Spinal cord (tissue), 10 donors: ENCODE results near the gene UIMC1. TPM values are rescaled to one million over a fixed set of nuclear protein-coding genes. Genes with fewer than 3 reads are reported as not detected.

Source experiments
- DNase-seq, 6 donors: peaks; one replicate each; pipeline versions ENCODE4 v3.0.0 to v3.0.0-alpha.2; 2013 to 2015; ENCODE audit warnings: low spot score in 6 of 6, low read depth in 4 of 6
- H3K27ac ChIP-seq: one replicate; pipeline ENCODE4 v1.5.1; 2013; ENCODE audit warnings: low read depth, low read length, control low read depth
- H3K27me3 ChIP-seq: one replicate; pipeline ENCODE4 v1.6.1; 2013; ENCODE audit warnings: low read length; ENCODE audit not compliant: control insufficient read depth, insufficient read depth
- H3K36me3 ChIP-seq: one replicate; pipeline ENCODE4 v1.6.1; 2013; ENCODE audit warnings: low read length; ENCODE audit not compliant: control insufficient read depth, insufficient read depth
- H3K4me1 ChIP-seq: one replicate; pipeline ENCODE4 v1.6.1; 2013; ENCODE audit warnings: low read length; ENCODE audit not compliant: control insufficient read depth, insufficient read depth
- H3K4me3 ChIP-seq: one replicate; pipeline ENCODE4 v1.5.1; 2013; ENCODE audit warnings: low read depth, low read length, control low read depth
- H3K9me3 ChIP-seq: one replicate; pipeline ENCODE4 v1.6.1; 2013; ENCODE audit warnings: low read length; ENCODE audit not compliant: control insufficient read depth, insufficient read depth
- WGBS: methylation state at CpG from one replicate; pipeline ENCODE4 v1.1.5; 2013; ENCODE audit warnings: missing lambda C conversion rate; ENCODE audit not compliant: insufficient coverage; 5-methylcytosine and 5-hydroxymethylcytosine counted together
- polyA plus RNA-seq, 2 donors: library from polyadenylated mRNA; unstranded; fragments of 120-200 nt; gene quantifications; one replicate each; pipeline ENCODE4 v1.2.1, GENCODE V29; 2013; ENCODE audit not compliant: insufficient read length in 2 of 2
- total RNA-seq, 2 donors: library from RNA; depleted of rRNA in 1 of 2; stranded (reverse); fragments of 120-200 nt in 1 of 2; fragments of >200 nt in 1 of 2; gene quantifications; one replicate each; pipeline versions ENCODE4 v1.2.3 to v1.2.4, GENCODE V29; 2013 to 2014
- donor health status: healthy.

UIMC1 gene
- total and polyA plus RNA-seq, 4 donors: 28.2 to 51.8 (median 38.2) TPM

DNA sequence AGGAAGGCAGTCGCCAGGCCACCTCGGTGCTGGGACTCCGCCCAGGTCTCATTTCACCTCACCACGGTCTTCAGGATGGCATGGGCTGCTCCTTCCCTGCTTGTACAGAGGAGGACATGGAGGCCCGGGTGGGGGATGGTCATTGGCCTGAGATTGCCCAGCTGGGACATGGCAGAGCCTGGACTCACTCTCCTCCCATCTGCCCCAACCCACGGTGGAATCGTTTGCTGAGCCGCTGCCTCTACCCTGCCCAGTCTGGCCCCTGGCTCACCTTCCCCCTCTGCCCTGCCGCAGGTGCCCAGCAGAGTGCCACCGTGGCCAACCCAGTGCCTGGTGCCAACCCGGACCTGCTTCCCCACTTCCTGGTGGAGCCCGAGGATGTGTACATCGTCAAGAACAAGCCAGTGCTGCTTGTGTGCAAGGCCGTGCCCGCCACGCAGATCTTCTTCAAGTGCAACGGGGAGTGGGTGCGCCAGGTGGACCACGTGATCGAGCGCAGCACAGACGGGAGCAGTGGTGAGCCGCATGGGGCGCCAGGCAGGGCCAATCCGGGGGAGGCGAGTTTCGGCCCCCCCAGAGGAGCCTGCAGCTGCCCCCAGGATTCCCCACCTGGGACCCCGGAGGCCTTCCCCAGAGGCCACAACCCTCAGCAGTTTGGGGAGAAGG is 144.1 kb downstream of the UIMC1 start:
- WGBS: 63% methylated on average over 24 of the region's 28 CpGs
- no peak overlapping the region for H3K4me3 ChIP-seq
- peaks cover 47% of the 10 kb centered on the region for H3K4me1 ChIP-seq
- peaks cover 6% of the 10 kb centered on the region for H3K27me3 ChIP-seq
- no peak overlapping the region for H3K27ac ChIP-seq
- H3K36me3 ChIP-seq: peaks cover 34% of the 10 kb centered on the region
- no peak for DNase-seq
- H3K9me3 ChIP-seq: no peaks in the 10 kb centered on the region

DNA sequence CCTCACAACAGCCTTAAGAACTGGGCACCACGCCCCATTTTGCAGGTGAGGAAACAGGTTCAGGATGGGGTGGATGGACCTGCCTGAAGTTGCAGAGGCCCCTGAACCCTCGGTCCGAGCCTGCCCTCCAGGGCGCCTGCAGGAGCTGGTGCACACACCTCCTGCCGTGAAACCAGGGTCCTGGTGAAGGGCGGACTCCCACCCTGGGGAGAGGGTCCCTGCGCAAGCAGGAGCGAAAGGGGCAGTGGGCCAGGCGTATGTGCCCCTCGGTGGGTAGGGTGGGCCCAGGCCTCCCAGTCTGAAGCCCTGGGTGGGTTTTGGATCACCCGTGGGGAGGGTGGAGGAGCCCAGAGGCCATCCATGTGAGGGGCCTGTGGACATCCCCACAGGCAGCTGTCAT is 145.3 kb downstream of the UIMC1 start:
- DNase-seq: no peak
- H3K27ac ChIP-seq: no peak overlapping the region
- 90% methylated on average over 11 of the region's 11 CpGs for WGBS
- peaks cover 45% of the 10 kb centered on the region for H3K4me1 ChIP-seq
- no peak overlapping the region for H3K4me3 ChIP-seq
- no peaks in the 10 kb centered on the region for H3K9me3 ChIP-seq
- peaks cover 6% of the 10 kb centered on the region for H3K27me3 ChIP-seq
- H3K36me3 ChIP-seq: peaks cover 38% of the 10 kb centered on the region

DNA sequence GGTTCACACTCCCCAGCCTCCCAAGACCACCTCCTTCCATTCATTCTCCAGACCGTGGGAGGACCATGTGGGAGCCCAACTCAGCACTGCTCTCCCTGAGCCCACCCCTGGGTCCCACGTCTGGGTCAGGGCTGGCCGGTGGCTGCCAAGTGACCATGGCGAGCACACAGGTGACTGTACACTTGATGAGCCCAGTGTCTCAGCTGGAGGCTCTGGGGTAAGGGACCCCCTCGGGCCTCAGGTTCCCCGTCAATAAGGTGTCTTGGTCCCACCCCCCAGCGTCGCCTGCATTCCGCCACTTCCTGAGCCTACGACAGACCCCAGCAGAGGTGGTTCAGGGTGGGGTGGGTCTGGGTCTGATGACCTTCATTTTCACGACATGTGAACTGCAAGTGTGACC is 146.2 kb downstream of the UIMC1 start:
- Histone ChIP-seq H3K27me3 (peaks cover 6% of the 10 kb centered on the region), H3K9me3 (no peaks in the 10 kb centered on the region), H3K27ac (no peak overlapping the region), H3K36me3 (peaks cover 36% of the 10 kb centered on the region), H3K4me1 (peaks cover 45% of the 10 kb centered on the region), H3K4me3 (no peak overlapping the region)
- WGBS: 76% methylated on average over 11 of the region's 11 CpGs
- DNase-seq: no peak

- H3K9me3 ChIP-seq: no peaks in the 10 kb centered on the region
- 48% methylated on average over 10 of the region's 10 CpGs for WGBS
- no peak overlapping the region for H3K4me3 ChIP-seq
- H3K27me3 ChIP-seq: peaks cover 6% of the 10 kb centered on the region
- H3K4me1 ChIP-seq: peaks cover 50% of the 10 kb centered on the region
- H3K27ac ChIP-seq: no peak overlapping the region
- H3K36me3 ChIP-seq: peaks cover 31% of the 10 kb centered on the region
- peak in 1 of 6 donors; percentile 47 for DNase-seq
Observed at GRCh38 chr5:176859916-176860315, 146.7 kb downstream of the UIMC1 start.

DNA sequence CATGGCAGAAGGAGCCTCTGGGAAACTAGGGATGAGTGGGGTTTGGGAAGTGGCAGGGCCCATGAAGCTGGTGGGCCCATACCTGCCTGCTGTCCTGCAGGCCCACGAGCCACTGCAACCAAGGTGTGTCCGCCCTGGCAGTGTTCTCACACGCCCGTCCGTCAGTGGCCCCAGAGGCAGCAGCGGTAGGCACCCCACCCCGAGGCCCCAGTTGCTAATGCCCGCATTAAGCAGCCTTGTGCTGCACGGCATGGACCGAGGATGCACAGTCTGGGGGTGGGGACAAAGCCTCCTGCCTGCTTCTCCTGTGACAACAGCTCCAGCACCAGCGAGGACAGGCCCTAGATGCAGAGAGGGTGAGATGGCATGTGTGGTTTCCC is 148.7 kb downstream of the UIMC1 start:
- H3K9me3 ChIP-seq: no peaks in the 10 kb centered on the region
- peaks cover 62% of the 10 kb centered on the region for H3K4me1 ChIP-seq
- H3K27me3 ChIP-seq: peaks cover 6% of the 10 kb centered on the region
- H3K27ac ChIP-seq: no peak overlapping the region
- WGBS: 82% methylated on average over 10 of the region's 11 CpGs
- no peak overlapping the region for H3K4me3 ChIP-seq
- no peak for DNase-seq
- H3K36me3 ChIP-seq: peaks cover 15% of the 10 kb centered on the region

DNA sequence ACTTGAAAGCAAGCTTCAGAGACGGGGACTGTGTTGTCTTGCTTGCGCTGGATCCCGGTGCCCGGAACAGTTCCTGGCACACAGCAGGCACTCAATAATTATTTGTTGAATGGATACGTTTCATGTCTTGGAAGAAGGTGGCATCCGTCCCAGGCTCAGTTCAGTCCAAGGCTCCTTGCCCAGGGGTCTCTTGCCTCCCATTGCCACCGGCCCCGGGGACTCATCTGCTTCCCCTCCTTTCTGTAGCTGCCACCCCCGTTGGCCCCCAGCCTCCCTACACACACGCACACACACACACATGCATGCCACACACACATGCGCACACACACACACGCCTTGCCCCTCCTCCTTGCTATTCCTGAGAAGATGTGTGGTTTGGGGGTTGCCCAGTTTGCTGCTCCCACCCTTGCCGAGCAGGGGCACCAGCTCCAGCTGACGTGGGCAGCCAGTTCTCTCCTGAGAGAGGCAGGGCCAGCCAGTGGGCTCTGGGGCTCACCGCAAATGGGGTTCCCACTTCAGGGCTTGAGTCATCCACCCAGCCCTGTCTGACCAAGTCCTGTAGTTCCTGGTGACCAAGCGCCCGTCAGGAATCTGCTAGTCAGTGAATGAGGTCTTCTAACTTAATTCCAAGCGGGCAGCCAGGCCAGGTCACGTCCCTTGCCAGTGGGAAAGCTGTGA is 149.2 kb downstream of the UIMC1 start:
- Histone ChIP-seq H3K27ac (no peak overlapping the region), H3K4me1 (peaks cover 62% of the 10 kb centered on the region), H3K9me3 (no peaks in the 10 kb centered on the region), H3K27me3 (peaks cover 4% of the 10 kb centered on the region), H3K4me3 (no peak overlapping the region), H3K36me3 (peaks cover 10% of the 10 kb centered on the region)
- peak in 2 of 6 donors; percentile 25 to 68 for DNase-seq
- WGBS: 49% methylated on average over 14 of the region's 19 CpGs

- H3K9me3 ChIP-seq: no peaks in the 10 kb centered on the region
- no peak overlapping the region for H3K27ac ChIP-seq
- H3K4me3 ChIP-seq: no peak overlapping the region
- peaks cover 62% of the 10 kb centered on the region for H3K4me1 ChIP-seq
- 49% methylated on average over 8 of the region's 8 CpGs for WGBS
- H3K27me3 ChIP-seq: peaks cover 2% of the 10 kb centered on the region
- DNase-seq: no peak
- peaks cover 9% of the 10 kb centered on the region for H3K36me3 ChIP-seq
Observed at GRCh38 chr5:176856746-176857145, 149.8 kb downstream of the UIMC1 start.

GRCh38 chr5:176855598-176855997 is 151.0 kb downstream of the UIMC1 start:
- Histone ChIP-seq H3K27me3 (no peaks in the 10 kb centered on the region), H3K4me1 (peaks cover 63% of the 10 kb centered on the region), H3K27ac (no peak overlapping the region), H3K36me3 (peaks cover 9% of the 10 kb centered on the region), H3K4me3 (no peak overlapping the region), H3K9me3 (no peaks in the 10 kb centered on the region)
- WGBS: 97% methylated on average over 9 of the region's 18 CpGs
- no peak for DNase-seq
